ENCODE results near the gene DHRS3. TPM values are rescaled to one million over a fixed set of nuclear protein-coding genes. Genes with fewer than 3 reads are reported as not detected.

Gene DHRS3
- total and polyA plus RNA-seq, 8 donors: 47.7 to 98.6 (median 62.0) TPM

DNA sequence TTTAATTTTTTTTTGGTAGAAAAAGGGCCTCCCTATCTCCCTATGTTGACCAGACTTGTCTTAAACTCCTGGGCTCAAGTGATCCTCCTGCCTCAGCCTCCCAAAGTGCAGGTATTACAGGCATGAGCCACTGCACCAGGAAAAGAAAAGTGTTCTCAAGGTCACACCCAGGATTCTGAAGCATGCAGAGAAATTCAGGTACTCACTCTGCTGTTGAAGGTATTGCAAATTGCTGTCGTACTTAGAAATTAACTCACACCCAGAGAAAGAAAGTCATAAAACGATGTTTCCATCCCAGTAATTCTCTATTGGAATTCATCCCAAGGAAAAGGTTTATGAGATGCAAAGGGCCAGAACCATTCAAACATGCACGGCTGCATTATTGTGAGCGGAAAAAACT lies 73.7 kb downstream of the DHRS3 start:
- Histone ChIP-seq H3K36me3 (no peaks in the 10 kb centered on the region), H3K27me3 (no peaks in the 10 kb centered on the region), H3K4me1 (peaks cover 0 to 7% (median 0%) of the 10 kb centered on the region in 3 donors), H3K9me3 (no peaks in the 10 kb centered on the region), H3K4me3 (no peak overlapping the region), H3K27ac (no peak overlapping the region)
- FAIRE-seq: no peak
- DNase-seq: no peak
- TF ChIP-seq CTCF (IDR thresholded peaks at IDR 0.05): no peak
- intact Hi-C loops (cut with DNase I): no loop called here
- ATAC-seq: no peak
- WGBS, 2 donors: 72 to 81% methylated on average over 4 of the region's 4 CpGs

GRCh38 chr1:12543740-12544154 lies 74.3 kb downstream of the DHRS3 start:
- Histone ChIP-seq H3K4me3 (no peak overlapping the region), H3K36me3 (no peaks in the 10 kb centered on the region), H3K27me3 (no peaks in the 10 kb centered on the region), H3K4me1 (peaks cover 0 to 7% (median 0%) of the 10 kb centered on the region in 3 donors), H3K9me3 (no peaks in the 10 kb centered on the region), H3K27ac (no peak overlapping the region)
- intact Hi-C loops (cut with DNase I): no loop called here
- WGBS, 2 donors: 32 to 39% methylated on average over 9 of the region's 9 CpGs
- ATAC-seq (no peak), DNase-seq (no peak), FAIRE-seq (no peak)
- TF ChIP-seq CTCF (IDR thresholded peaks at IDR 0.05): no peak

- no peak for TF ChIP-seq CTCF (IDR thresholded peaks at IDR 0.05)
- FAIRE-seq: no peak
These were observed 75.1 kb downstream of the DHRS3 start for GRCh38 chr1:12542616-12543592.

GRCh38 chr1:12542138-12542465 lies 75.9 kb downstream of the DHRS3 start:
- FAIRE-seq (no peak), DNase-seq (peak in 1 of 6 donors; percentile 46), ATAC-seq (no peak)
- no peaks in the 10 kb centered on the region for H3K36me3 ChIP-seq
- no peak overlapping the region for H3K4me3 ChIP-seq
- WGBS, 2 donors: 93 to 95% methylated on average over 9 of the region's 9 CpGs
- H3K4me1 ChIP-seq: peaks cover 0 to 7% (median 0%) of the 10 kb centered on the region in 3 donors
- no peak overlapping the region for H3K27ac ChIP-seq
- no peaks in the 10 kb centered on the region for H3K27me3 ChIP-seq
- H3K9me3 ChIP-seq: no peaks in the 10 kb centered on the region
- intact Hi-C loops (cut with DNase I): no loop called here
- no peak for TF ChIP-seq CTCF (IDR thresholded peaks at IDR 0.05)

More at GRCh38 chr1:12542616-12543592, 75.1 kb downstream of the DHRS3 start:
- ATAC-seq (no peak), DNase-seq (peak in 1 of 6 donors; percentile 2)
- H3K27me3 ChIP-seq: no peaks in the 10 kb centered on the region
- no peak overlapping the region for H3K27ac ChIP-seq
- no peaks in the 10 kb centered on the region for H3K9me3 ChIP-seq
- H3K4me3 ChIP-seq: no peak overlapping the region
- H3K4me1 ChIP-seq: peaks cover 0 to 7% (median 0%) of the 10 kb centered on the region in 3 donors
- 89% methylated on average over 9 of the region's 9 CpGs for WGBS, 2 donors
- H3K36me3 ChIP-seq: no peaks in the 10 kb centered on the region
- intact Hi-C loops (cut with DNase I): no loop called here
